HG03103 (cell line): ENCODE results near the gene TIMM22.
"Not testable (repeated sequence)": the region's sequence is repeated elsewhere in the genome, so short reads cannot be mapped to it uniquely, and the experiment has no call there.

Experiments
- ATAC-seq: cut with Tn5 transposase; IDR thresholded peaks from one replicate; pipeline ENCODE4 v1.9.1; 2021; ENCODE audit warnings: low read depth; ENCODE audit not compliant: unreplicated experiment

The TIMM22 gene

DNA sequence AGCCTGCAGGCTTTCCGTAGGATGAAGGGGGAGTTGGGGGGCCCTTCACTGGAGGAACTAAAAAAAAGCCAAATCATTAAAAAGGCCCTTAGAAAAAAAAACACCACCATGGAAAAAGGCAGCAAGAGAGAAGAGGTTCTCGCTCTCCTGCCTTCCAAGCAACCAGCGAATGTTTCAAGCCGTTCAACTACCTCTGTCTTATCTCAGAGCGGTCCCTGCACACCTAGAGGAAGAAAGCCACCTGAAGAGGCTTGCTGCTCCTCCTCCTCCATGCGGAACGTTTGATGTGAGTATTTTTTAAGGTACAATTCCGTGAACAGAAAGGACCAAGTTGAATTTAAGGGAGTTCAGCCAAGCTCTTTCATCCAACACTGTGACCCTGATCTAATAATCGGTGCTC lies 26.6 kb upstream of the TIMM22 start:
- ATAC-seq: no peak

DNA sequence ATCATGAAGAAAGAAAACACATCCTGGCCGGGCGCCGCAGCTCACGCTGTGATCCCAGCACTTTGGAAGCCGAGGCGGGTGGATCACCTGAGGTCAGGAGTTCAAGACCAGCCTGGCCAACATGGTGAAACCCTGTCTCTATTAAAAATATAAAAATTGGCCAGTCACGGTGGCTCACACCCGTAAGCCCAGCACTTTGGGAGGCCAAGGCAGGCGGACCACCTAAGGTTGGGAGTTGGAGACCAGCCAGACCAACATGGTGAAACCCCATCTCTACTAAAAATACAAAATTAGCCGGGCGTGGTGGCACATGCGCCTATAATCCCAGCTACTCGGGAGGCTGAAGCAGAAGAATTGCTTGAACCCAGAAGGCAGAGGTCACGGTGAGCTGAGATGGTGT lies 25.1 kb upstream of the TIMM22 start:
- ATAC-seq: not testable (repeated sequence)

DNA sequence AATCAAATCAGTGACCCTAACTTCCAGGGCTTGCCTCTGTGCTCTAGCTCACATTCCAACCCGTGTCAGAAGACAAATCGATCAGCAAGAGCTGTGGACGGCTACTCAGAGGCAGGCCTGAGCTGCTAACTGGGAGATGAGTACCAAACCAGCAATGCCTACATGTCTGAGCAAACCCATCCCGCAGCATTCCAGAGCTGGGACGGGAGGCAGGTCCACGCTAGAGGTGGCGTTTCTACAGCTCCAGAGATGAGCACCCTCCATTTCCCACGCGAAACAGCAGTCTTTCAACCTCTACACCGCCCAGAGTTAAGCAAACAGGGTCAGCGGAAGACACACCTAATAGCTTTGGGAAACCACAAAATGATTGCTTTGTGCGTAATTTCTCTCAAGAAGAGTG lies 23.9 kb upstream of the TIMM22 start:
- no peak for ATAC-seq

DNA sequence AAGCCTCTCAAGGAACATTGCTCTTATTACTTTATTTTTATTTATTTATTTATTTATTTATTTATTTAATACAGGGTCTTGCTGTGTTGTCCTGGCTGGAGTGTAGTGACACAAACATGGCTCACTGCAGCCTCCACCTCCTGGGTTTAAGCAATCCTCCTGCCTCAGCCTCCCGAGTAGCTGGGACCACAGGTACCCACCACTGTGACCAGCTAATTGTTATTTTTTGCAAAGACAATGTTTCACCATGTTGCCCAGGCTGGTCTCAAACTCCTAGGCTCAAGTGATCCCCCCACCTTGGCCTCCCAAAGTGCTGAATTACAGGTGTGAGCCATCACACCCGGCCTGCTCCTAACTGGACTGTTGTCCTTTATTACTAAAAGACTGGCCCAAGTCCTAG lies 22.2 kb upstream of the TIMM22 start:
- ATAC-seq: not testable (repeated sequence)

DNA sequence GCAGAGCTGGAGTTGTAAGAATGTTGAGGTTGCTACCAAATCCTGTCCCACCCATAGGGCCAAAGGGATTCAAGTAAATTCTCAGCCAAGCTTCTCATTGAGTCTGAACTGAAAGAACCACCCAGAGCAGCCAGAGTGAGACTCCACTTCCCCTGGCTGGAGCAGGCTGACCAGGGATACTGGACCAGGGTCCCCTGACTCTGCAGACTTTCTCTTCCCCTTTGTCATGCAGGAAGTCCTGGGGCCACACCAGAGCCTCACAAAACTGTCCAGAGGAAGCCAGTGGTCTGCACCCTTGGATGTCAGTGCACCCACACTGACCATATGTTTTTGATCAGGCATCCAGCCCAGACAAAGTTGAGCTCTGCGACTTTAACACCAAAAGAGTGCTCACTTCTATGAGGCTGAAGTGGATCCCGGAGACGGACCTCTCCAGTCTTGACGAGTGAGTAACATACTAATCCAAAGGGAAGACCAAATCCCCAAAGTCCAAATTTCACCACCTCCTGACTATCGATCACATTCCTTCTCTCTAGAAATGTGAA lies 21.5 kb upstream of the TIMM22 start:
- no peak for ATAC-seq

DNA sequence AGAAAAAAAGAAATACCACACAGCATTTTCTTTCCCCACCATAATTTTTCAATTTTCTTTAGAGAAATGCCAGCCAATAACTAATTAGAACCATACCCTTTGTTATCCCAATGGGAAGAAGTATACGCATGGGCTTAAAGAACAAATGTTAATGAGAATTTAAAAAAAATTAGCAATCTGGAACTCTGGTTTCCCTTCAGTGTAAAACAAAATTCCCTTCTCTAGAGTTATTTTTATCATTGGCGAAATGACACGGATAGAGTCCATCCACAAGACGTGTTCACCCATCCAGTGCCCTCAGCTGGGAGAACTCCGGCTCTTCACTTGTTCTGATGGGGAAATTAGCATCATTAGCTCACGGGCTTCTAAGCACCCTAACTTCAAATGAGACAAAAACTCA lies 20.6 kb upstream of the TIMM22 start:
- ATAC-seq: no peak

DNA sequence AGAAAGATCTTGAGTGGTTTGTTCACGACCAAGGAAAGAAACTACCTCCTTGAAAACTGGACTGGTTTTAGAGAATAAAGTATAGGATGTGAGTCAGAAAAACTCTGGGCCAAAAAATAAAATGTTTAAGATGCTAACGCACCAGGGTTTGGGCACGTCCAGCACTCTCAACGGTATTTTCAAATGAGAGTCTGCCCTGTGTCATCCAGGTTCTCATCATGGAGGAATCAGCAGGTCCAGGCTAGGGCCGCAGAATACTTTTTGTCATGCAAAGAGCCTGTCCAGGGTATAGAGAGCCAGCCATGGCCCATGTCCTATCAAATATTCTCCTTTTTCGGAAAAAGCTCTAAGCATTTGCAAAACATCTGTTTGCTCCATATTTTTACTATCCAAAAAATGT lies 19.8 kb upstream of the TIMM22 start:
- no peak for ATAC-seq

DNA sequence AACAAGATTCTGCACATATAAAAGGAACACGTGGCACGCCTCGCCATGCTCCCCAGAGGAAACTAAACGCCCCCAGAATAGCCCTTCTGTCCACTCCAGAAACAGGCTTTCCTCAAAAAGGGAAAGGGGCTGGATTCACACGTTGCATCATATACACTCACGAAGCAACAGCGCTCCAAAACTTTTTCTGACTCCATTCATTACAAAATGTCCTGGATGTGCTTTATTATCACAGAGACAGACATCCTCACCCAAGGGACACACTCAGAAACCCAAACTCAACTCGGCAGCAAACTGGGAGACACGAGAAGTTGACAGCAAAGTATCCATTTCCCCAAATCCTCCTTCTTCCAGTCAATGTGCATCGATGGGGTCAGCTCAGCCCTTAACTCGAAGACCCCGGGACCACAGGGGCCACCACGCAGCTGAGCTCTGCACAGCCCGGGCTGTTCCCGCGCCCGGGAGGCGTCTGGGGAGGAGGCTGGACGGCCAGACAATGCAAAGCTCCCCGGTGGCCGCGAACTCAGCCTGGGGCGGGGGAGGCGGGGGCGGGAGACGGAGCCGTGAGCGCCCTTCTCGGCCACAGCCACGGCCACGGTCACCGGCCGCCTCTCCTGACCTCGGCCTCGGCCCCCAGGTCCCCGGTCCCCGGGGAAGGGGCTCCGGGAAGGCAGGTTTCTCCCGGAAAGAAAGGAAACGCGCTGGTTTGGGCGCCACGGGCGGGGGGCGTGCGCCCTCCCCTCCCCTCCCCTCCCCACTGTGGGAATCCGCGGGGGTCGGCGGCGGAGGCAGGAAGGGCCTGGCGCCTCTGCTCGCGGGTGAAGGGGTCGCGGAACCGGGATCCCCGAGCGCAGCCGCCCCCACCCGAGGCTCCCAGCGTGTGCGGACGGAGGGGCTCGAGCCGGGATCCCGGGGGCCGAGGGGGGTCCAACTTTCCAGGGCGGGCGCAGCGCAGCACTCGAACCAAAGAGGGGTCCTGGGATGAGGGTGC lies 18.5 kb upstream of the TIMM22 start:
- ATAC-seq: no peak

DNA sequence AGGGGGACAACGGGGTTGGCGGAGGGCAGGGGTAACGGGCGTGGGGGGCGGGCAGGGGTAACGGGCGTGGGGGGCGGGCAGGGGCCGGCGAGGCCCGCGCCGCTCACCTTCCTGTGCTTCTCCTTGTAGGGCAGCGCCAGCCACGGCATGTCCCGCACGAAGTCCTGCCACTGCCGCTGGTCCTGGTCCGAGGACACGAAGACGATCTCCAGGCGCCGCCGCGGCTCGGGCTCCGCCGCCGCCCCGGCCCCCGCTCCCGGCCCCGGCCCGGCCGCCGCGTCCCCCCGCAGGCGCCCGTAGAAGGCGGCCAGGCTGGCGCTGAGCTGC lies 17.8 kb upstream of the TIMM22 start:
- peak; percentile 38 for ATAC-seq

DNA sequence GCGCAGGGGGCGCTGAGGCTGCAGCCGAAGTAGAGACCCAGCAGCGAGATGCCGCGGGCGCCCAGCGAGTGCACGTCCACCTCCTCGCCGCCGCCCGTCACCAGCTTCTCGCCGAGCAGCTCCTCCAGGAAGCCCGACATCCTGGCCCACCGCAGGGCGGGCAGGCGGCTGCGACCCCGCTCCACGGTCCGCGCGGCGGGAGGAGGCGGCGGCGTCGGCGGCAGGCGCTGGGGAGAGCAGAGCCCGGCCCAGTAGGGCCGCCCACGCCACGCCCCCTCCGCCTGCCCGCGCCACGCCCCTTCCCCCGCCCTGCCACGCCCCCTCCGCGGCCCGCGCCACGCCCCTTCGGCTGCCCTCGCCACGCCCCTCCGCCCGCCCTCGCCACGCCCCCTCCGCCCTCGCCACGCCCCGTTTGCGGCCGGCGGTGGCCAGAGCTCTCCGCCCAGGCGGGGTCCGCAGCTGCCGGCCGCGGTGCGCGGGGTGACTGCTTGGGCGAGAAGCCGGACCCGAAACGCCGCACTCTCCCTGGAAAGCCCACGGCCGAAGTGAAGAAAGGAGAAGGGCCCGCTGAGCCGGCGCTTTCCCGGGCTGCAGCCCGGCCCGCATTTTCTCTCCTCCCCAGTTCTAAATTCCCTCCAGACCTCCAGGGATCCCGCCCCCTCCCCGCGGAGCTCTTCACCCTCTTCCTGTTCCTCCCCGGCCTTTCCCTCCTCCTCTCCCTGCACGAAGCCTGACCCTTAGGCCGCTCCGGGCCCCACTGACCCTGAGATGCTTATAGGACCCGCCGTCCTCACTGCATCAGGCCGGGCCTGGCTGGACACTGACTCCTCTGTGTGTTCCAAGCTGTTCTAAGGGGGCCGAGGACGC lies 17.2 kb upstream of the TIMM22 start, which contains the start of gene NXN:
Gene NXN (minus strand): TSS at position 238 of the 867 bp plus-strand sequence.
- ATAC-seq: peak; percentile 64

DNA sequence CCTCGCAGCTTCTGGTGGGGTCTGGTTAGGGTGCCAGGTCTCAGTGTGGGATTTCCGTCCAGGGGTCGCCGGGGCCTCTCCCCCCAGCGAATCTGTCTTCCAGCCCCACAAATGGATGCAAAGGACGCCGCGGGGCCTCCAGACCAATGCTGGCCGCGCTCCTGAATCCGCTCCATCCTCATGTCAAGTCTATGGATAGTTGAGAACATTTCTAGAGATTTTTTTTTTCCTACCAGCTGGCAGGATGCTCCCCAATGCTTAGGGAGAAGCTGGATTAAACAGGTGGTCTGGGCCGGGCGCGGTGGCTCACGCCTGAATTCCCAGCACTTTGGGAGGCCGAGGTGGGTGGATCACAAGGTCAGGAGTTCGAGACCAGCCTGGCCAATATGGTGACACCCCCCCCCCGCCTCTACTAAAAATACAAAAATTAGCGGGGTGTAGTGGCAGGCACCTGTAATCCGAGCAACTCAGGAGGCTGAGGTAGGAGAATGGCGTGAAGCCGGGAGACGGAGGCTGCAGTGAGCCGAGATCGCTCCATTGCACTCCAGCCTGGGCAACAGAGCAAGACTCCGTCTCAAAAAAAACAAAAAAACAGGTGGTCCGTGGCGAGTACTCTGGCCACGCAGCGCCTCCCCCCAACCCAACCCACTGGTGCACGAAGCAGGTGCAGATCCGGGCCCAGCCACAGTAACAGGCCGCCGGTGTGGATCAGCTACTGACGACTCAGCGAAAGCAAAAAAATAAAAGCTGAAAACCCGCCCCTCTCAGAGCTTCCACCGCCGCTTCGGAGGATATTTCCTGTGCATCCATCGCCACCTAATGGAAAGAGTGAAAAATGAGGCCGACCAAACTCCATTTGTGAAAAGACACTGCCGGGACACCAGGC lies 16.3 kb upstream of the TIMM22 start:
- no peak for ATAC-seq

DNA sequence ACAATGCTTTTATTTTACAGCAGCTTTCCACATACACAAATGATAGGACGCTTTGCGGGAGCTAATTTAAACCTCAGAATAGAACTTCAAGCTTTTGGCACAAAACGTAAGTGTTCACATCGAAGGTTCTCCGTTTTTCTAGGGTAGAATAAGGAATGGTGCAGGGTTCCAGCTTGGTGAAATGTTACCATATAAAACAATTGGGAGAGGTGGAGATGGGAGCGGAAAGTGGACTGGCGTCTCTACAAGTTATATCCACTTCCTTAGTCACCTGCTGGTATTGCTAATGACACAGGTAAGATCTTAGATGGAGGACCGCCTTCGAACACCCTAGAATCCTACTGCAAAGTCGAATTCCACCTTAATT lies 15.7 kb upstream of the TIMM22 start:
- ATAC-seq: no peak

DNA sequence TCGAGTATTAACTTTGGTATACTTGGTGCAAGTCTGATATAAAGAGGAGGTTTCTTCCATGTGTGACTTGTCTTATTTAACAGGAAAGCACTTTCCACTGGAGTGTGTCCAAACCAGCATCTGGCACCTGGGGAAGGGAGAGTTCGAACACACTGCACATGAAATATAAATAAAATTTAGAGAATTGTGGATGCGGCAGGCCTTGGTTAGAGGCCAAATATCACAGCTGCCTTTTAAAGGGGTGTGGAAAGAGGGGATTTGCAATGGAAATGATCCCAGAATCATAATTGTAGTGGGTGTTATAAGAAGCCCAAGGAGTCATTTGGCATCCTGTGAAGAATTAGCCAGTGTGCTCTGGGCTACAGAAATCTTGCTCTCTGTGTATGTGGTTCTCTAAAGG lies 13.0 kb upstream of the TIMM22 start:
- no peak for ATAC-seq

DNA sequence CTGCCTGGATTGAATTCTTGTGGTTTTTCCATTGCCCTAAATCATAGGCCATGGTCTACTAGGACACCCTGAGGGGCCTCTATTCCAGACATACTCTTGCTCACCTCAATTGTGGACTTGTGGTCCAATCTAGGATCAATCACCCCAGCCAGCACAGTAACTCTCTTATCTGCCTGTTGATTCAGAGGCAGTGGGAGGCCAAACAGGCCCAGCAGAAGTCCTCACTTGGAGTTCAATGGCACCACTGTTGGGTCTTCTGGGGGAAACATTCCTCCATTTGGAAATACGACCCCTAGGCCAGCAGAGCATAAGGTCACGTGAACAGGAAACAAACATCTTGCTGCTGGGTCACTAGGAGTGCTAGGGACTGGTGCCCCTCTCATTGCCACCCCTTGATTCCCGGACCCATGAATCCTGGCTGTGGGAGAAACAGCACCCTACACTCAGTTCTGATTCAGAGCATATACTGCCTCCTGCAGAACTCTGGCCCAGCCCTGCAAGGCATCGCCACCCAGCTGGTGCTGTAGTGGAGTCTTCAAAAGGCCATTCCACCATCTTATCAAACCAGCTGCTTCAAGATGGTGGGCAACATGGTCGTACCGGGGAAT lies 10.5 kb upstream of the TIMM22 start:
- no peak for ATAC-seq

DNA sequence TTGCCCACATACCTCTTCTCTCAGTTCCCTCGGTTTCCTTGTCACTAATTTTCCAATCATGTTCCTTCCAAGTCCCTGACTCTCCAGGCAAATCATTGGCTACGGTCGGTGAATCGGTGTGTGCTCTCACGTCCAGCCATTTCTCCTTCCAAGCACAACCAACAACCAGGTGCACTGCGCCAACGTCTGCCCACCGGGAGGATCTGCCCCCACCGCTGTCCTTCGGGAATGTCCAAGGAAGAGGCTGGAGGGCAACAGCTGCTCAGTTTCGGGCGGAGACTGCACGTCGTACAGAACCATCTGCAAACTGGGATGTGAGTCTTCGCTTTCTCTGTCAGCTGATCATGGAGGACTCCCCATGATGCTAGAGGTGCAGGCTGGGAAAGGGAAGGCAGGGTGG lies 9.0 kb upstream of the TIMM22 start:
- no peak for ATAC-seq

DNA sequence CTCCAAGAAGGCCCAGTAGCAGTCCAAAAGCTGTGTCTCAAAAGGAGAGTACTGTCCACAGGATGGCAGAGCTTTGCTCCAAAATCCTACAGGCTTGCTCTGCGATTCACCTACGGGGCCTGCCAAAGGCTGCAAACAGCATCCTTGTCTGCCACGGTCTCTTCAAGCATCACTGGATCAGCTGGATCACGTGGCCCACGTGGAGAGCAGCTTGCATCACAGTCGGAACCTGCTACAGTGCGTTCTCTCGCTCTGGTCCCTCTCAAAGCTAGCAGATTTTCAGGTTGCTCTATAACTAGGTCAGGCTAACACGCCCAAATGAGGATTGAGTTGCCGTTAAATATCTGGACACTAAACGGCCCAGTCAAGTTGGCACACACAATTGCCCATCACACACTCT lies 8.4 kb upstream of the TIMM22 start:
- ATAC-seq: no peak

DNA sequence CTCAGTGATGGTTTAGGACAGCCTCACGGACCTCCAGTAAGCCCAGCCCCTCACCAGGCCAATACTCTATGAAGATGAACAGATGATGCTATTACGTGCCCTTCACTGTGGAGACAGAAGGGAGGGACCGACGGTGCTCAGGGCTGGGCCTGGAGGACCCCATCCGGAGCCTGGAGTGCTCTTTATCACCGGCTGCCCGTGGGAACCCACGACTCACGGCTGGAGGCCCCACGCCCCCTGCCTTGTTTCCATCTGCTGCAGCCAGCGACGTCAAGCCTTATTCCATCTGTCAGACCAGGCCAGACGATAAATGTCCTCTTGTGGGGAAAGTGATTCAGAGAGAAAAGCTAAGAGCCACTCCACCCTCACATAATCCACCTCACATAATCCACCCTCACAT lies 4.0 kb upstream of the TIMM22 start:
- no peak for ATAC-seq

DNA sequence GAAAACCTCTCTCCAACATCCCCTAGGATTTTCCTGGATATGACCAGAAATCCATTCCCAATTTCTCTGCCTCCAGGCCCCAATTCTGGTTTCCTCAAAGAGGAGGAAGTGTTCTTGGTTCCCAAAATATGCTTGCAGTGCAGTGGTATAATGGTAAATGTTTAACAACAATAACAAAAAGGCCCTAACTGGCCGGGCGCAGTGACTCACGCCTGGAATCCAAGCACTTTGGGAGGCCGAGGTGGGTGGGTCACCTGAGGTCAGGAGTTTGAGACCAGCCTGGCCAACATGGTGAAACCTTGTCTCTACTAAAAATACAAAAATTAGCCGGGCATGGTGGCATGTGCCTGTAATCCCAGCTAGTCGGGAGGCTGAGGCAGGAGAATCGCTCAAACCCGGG lies 1.6 kb upstream of the TIMM22 start:
- ATAC-seq: not testable (repeated sequence)

DNA sequence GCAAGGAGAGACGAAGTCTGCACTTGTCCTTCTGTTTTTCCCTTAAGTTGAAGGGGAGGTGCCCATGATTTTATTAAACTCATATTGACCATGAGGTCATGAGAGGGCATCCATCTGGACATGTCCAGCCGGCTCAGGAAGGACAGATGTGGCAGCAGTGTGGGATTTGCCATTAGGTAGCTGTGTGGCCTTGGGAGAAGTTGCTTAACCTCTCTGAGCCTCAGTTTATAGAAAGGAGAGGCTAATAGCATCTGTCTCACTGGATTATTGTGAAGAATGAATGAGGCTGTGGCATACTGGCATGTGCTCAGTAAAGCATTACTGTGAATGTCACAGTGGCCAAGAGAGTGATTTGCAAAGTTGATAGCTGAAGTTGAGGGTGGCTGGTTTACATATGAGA lies 1.2 kb downstream of the TIMM22 start:
- ATAC-seq: no peak
